GM19452 (cell line): Measurements from ENCODE around the gene CLIP2.
"Not testable (repeated sequence)": the region's sequence is repeated elsewhere in the genome, so short reads cannot be mapped to it uniquely, and the experiment has no call there.

ENCODE experiments used
- ATAC-seq: cut with Tn5 transposase; IDR thresholded peaks from one replicate; pipeline ENCODE4 v1.9.1; 2021; ENCODE audit not compliant: unreplicated experiment

Gene CLIP2

DNA sequence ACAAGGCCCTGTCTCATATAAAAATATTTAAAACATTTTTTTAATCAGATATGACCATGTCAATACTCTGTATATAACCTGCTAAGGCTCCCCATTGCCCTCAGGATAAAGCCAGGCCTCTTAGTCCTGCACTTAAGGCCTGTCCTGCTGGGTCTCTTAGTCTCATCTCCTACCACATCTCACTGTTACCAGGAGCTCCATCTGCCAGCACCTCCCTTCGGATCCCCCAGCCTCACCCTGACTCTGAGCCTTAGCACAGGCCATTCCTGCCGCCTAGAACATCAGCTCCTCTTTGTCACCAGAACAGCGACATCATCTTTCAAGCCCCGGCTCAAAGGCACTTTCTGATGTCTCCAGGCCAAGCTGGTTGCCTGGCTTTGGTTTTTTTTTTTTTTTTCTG is 138.8 kb downstream of the CLIP2 start:
- no peak for ATAC-seq

DNA sequence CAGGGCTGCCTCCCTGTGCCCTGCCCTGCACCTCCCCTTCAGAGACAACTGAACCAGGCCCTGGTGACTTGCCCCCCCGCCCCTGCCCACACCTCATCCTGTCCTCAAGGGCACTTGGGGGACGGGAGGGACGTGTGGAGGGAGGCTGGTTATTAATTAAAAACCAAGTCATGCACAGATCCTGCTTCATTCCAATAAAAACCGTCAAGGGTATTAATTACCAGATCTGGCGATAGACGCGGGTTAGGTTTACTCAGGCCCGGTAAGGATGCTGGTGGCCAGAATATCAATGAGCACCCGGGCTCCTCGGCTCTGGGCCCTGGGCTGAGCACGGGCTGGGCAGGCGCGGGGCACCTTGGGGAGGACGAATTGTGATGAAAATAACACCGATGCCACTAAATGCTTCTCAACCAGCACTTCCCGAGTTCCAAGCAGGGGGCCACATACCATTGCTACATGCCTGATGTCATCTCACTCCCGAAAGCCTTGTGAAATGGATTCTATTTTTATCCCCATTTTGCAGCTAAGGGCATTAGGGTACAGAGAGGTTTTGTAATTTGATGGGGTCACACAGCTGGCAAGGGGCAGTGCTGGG is 140.0 kb downstream of the CLIP2 start:
- ATAC-seq: no peak

DNA sequence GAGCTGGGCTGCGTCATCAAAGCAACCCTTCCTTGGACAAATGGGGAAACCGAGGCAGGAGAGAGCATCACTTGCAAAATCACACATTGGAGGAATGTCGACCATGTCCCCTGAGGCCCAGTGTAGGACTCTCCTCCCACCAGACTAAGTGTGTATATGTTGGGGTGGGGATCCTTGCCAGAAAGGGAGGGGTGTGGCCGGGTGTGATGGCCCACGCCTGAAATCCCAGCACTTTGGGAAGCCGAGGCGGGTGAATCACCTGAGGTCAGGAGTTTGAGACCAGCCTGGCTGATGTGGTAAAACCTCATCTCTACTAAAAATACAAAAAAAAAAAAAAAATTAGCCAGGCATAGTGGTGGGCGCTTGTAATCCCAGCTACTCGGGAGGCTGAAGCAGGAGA is 141.2 kb downstream of the CLIP2 start:
- ATAC-seq: not testable (repeated sequence)

DNA sequence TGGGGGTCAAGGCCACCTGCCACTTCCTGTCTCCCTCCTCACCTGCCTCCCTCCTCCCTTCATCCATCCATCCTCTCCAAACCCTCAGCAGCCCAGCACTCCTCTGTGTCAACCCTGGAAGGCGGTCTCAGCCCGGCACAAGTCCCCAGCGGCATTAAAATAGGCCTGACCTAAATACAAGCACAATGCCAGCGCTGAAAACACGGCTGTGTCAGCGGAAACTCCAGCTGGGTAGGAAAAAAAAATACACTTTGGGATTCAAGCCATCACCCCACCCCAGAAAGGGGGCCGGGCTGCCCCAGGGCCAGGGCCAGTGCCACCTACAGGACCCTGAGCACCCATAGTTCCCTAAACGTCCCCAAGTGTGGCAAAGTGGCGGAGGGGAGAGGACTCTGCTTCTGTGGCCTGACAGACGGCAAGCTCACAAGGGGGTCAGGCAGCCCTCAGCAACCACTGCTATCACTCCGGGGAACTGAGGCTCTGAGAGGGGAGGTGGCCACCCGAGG is 141.8 kb downstream of the CLIP2 start:
- ATAC-seq: no peak

DNA sequence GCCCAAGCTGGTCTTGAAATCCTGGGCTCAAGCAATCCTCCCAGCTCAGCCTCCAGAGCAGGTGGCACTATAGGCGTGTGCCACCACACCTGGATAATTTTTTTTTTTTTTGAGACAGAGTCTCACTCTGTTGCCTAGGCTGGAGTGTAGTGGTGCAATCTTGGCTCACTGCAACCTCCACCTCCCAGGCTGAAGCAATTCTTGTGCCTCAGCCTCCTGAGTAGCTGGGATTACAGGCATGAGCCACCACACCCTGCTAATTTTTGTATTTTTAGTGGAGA is 148.0 kb downstream of the CLIP2 start:
- ATAC-seq: not testable (repeated sequence)

DNA sequence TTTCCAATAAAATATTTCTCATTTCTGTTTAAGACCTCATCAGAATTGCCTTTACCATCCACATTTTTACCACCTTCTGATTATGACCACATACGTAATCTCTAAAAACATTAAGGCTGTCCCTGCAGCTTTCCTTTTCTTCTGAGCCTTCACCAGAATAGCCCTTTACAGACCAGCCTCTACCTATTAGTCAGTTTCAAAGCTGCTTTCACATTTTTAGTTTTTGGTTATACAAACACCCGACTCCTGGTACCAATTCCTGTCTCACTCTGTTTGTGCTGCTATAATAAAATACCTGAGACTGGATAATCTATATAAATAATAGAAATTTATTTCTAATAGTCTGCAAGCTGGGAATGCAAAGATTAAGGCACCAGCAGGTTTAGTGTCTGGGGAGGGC is 149.1 kb downstream of the CLIP2 start:
- no peak for ATAC-seq

DNA sequence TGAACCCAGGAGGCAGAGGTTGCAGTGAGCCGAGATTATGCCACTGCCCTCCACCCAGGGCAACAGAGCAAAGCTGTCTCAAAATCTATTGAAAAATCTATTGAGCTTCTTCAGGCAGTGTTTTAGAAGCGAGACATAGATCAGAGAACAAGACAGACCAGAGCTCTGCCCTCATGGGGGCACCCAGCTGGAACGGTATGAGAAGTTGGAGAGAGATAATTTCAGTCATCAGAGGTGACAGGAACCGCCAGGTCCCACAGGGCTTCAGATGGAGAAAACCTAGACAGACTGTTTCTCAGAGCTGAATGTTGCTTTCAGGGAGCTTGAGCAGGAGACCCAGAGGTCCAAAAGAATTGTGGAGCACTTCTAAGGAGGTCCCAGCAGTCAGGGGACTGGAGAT is 150.3 kb downstream of the CLIP2 start:
- no peak for ATAC-seq

DNA sequence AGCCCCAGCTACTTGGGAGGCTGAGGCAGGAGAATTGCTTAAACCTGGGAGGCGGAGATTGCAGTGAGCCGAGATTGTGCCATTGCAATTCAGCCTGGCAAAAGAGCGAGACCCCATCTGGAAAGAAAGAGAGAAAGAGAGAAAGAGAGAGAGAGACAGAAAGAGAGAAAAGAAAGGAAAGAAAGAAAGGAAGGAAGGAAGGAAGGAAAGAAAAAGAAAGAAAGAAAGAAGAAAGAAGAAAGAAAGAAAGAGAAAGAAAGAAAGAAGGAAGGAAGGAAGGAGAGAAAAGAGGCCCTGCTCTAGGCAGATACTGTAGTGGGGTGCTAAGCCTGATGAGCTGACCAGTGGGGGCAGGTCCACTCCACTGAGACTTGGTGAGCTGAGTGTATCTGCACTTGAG is 150.9 kb downstream of the CLIP2 start:
- ATAC-seq: not testable (repeated sequence)

DNA sequence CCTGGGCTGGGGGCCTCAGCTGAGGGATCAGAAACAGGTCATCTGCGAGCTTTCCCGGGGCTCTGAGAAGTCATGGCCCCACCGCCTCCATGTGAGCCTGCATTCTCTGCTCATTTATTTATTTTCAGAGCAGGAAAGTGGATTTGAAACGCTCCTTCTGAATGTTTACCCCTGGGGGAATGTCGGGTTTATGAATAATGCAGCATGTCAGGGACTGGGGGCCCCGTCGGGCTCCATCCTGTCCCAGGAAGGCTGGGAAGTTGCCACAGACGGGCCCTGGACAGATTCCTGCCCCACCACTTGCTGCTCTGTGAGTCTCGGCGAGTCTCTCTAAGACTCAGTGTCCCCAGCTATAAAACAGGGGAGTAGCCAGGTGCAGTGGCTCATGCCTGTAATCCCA is 152.6 kb downstream of the CLIP2 start:
- no peak for ATAC-seq

DNA sequence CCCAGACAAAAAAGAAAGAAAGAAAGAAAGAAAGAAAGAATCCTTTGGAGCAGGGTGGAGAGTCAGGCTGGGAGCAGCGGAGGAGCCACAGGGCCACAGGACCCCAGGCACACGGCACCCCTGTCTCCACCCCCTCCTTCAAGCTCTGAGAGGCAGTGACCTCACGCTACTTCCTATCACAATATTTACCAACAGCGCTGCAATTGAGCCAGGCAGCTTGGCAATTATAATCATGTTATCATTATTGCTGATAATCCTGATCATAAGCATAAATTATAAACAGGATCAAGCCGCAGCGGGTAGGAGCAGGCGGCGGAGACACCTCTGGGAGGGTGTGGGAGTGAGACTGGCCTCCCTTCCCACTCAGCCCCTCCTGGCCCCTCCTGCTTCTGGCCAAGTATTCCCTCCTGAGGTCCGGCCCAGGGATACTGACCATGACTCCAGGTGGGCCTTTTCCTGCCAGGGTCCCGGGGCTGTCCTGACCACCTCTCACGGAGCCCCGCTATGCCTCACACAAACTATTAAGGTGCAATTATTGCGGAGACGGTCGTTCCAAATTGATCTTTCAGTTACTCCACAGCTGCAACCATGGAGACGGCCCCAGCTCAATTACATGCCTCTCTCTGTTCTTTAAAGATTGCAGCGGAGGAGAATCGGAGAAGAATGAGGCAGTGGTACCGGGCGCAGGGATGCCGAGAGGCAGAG is 154.5 kb downstream of the CLIP2 start:
- ATAC-seq: no peak

DNA sequence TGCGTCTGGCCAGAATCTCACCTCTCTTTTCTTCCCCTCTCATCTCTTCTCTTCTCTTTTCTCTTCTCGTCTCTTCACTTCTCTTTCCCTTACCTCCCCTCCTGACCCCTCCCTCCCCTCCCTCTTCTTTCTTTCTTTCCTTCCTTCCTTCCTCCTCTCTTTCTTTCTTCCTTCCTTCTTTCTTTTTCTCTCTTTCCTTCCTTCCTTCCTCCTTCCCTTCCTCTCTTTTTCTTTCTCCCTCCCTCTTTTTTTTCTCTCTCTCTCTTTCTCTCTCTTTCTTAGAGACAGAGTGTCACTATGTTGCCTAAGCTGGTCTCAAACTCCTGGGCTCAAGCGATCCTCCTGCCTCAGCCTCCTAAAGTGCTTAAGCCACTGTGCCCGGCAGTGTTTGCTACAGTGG is 159.9 kb downstream of the CLIP2 start:
- no peak for ATAC-seq

DNA sequence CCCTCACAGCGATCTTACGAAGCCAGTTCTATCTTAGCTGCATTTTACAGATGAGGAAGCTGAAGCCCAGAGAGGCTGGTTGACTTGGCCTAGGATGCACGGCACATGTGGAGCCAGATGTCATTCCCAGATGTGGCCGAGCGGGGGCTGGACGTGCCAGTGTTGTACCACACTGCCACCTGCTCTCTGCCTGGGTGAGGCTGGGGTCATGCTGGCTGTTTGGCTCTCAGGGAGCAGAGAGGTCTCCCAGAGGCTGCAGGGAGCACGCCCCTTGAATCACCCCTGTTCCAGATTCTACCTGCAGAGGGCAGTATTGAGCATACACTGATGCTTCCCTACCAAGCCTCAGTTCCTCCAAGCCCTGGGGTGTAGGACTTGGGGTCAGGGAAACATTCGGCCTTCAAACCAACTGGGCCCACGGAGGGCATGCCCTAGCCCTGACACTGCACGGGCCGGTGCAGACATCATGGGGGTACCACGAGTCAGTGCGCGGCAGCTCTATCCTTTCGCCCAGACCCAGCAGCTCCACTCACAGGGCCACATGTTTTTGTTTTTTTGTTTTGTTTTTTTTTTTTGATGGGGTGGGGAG is 160.7 kb downstream of the CLIP2 start:
- ATAC-seq: no peak

DNA sequence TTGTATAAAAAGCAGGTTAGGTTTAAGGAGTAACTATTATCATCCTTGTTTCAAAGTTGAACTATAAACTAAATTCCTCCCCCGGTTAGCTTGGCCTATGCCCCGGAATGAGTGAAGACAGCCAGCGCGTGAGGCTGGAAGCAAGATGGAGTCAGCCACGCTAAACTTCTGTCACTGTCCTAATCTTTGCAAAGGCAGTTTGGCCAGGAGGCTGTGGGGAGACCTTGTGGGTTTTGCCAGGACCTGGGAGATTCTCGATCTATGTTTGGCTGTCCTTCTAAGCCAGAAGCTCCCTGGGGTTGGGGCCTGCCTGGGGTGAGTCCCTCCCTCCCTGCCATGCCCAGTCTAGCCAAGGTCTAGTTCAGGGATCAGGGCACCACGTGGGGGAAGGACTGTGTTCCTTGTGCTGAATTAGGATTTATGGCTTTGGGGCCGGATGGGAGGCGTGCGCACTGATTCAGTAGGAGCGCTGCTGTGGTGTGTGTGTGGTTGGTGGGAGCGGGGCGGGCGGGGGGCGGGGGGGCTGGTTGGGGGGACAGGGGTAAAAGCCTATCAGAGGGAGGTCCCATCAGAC is 163.6 kb downstream of the CLIP2 start:
- ATAC-seq: no peak

DNA sequence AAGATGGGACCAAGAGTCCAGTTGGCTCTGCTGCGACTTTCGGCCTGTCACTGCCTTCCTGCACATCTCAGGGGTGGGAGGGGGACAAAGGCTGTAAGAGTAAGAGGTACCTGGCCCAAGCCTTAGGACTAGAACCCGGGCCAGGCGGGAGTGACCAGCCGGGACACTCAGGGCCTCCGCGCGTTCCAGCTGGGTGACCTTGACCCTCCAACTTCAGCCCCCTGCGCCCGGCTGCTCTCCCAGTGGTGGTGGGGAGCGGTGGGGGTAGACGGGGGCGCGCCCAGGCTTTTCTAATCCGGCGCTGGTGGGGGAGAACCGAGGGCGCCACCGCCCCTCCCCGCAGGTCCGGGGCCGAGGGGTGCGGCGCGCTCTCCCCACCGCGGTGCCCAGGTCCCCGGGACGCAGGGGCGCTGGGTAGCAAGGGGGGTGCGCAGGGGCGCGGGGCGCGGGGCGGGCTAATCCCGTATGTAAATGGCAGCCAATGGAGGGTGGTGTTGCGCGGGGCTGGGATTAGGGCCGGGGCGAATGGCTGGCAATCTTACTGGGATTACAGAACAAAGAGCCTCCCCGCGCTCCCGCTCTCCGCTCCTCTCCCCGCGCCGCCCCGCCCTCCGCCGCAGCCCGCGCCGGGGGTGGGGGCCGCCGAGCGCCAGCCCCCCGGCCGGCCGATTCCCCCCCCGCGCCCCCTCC is 164.3 kb downstream of the CLIP2 start, which contains the start of gene GTF2IRD1:
Gene GTF2IRD1 (plus strand): TSS at position 585 of the 690 bp plus-strand sequence. CDS start 54,175 bp downstream, outside the sequence.
- ATAC-seq: peak; percentile 44

DNA sequence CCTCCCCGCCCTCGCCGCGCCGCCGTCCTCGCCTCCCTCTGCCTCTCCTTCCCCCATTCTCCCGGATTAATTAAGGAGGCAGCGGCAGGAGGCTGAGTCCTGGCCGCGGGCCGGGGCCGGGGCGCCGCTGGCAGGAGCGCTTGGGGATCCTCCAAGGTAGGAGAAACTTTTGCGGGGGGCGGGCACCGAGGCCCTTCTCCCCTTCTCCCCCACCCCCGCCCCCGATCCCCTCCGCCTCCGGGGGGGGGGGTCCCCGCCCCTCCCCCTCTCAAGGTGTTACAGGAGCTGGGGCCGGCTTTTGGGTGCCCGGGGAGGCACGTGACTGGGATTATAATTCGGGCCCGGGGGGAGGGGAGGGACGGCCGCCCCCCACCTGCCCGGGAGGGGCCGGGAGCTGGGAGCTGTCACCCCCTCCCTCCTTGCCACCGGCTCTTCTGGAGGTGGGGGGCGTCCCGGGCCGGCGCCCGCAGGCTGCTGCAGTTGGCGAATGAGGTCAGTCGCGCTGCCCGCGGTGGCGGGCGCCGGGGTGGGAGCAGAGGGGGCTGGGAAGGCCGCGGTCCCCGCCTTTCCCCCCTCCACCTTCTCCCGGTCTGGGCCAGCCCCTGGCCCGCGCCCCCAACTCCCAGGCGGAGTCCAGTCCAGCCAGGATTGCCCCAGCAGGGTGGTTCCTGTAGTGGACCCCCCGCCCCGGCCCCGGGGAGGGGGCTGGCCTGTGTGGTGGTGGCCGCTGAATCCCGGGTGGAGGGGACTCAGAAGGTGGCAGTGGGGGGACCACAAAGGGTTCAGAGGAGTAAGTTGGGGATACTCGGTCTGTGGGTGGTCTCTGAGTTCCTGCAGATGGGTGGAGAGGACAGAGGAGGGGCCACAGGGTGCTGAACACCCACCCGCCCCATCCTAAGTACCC is 165.1 kb downstream of the CLIP2 start:
- ATAC-seq: peak; percentile 6

DNA sequence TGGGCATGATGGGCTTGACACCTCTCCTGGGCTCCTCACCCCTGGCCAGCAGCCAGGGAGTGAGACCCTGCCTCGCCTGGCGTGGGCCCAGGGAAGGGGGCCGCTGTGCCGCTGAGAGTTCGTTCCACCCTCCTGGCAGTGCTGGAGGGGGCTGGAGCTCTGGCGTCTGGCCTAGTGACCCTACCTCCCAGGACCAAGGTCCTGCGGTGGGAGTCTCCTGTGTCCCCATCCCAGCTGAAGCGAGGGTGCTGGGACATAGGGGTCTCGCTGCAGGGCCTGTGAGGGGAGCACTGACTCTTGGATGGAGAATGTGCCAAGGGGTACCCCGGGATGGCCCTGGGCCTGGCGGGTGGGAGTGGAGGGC is 165.7 kb downstream of the CLIP2 start:
- ATAC-seq: no peak

DNA sequence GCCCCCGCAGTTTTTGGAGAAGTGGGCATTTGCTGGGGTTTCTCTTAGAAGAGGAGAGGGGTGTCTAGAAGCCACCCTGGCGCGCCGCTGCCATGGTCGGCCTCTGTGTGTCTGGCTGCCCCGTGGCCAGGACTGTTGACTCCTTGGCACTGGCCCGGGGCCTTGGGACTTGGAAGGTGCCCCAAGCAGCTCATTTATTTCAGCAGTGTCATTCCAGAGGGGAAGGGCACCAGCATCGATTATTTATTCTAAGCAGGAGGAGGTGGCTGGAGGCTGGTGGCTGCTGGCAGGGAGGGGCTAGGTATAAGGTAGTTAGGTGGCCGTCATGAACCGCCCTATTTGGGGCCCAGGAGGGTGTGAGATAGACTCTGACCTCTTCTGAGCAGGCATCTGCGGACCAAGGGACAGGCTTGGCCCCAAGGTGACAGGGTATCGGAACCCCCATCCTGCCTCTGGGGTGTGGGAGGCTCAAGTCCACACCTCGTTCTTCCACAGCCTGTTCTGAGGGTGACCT is 166.1 kb downstream of the CLIP2 start:
- no peak for ATAC-seq
